CD4-positive, alpha-beta T cell treated with Interleukin-17A for 1 hour (primary cell): ENCODE data around the gene DAGLA.
"Not testable (repeated sequence)": the region's sequence is repeated elsewhere in the genome, so short reads cannot be mapped to it uniquely, and the experiment has no call there.

ENCODE experiments used
- DNase-seq: peaks from one replicate; pipeline ENCODE4 v3.0.0-alpha.2; 2020

The DAGLA gene

GRCh38 chr11:61667684-61668305, 12.4 kb upstream of the DAGLA start:
- DNase-seq: no peak

- no peak for DNase-seq
Observed at GRCh38 chr11:61669417-61669816, 10.8 kb upstream of the DAGLA start.

- DNase-seq: no peak
Observed at GRCh38 chr11:61670626-61671025, 9.6 kb upstream of the DAGLA start.

- DNase-seq: no peak
Observed at GRCh38 chr11:61671527-61671926, 8.7 kb upstream of the DAGLA start.

- DNase-seq: not testable (repeated sequence)
Observed at GRCh38 chr11:61673946-61674467, 6.2 kb upstream of the DAGLA start.

- DNase-seq: no peak
Observed at GRCh38 chr11:61675826-61676225, 4.4 kb upstream of the DAGLA start.

- DNase-seq: no peak
Observed at GRCh38 chr11:61679296-61679695, 895 bp upstream of the DAGLA start.

GRCh38 chr11:61680622-61681221, 531 bp downstream of the DAGLA start:
- no peak for DNase-seq

GRCh38 chr11:61682093-61682732, 2.0 kb downstream of the DAGLA start:
- no peak for DNase-seq

- no peak for DNase-seq
Observed at GRCh38 chr11:61682906-61683675, 2.9 kb downstream of the DAGLA start.

- peak; percentile 66 for DNase-seq
Observed at GRCh38 chr11:61683961-61684869, 4.0 kb downstream of the DAGLA start.

- no peak for DNase-seq
Observed at GRCh38 chr11:61684870-61685616, 4.9 kb downstream of the DAGLA start.

GRCh38 chr11:61685617-61685967, 5.4 kb downstream of the DAGLA start:
- no peak for DNase-seq

GRCh38 chr11:61686066-61686465, 5.9 kb downstream of the DAGLA start:
- DNase-seq: no peak

GRCh38 chr11:61686469-61686868, 6.3 kb downstream of the DAGLA start:
- DNase-seq: no peak

GRCh38 chr11:61687420-61687819, 7.2 kb downstream of the DAGLA start:
- no peak for DNase-seq

GRCh38 chr11:61688365-61689163, 8.4 kb downstream of the DAGLA start:
- DNase-seq: no peak

GRCh38 chr11:61689164-61689496, 8.9 kb downstream of the DAGLA start:
- DNase-seq: no peak

GRCh38 chr11:61690706-61691379, 10.7 kb downstream of the DAGLA start:
- DNase-seq: no peak
